ENCODE measurements around the gene DPCD. TPM values are rescaled to one million over a fixed set of nuclear protein-coding genes. Genes with fewer than 3 reads are reported as not detected.

Gene DPCD
- total and polyA plus RNA-seq, 2 of the 8 experiments (the other 6 are each of a cell fraction or from before 2014, with no cell fraction given): 21.2 to 31.4 TPM

DNA sequence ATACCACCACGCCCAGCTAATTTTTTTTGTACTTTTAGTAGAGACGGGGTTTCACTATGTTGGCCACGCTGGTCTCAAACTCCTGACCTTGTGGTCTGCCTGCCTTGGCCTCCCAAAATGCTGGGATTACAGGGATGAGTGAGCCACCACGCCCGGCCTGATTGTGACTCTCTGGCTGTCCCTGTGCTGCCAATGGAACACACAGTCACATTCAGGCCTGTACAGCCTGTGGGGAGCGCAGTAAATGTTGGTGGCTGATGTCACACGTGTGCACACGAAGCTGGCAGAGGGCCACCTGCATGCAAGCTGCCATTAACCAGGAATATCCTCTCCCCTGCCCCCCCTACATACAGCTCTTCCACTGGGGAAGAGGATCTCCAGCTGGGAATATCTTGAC is 22.2 kb upstream of the DPCD start:
- Histone ChIP-seq H4K5ac (ENCODE audit: insufficient read length, low read depth, low read length) (no peak overlapping the region), H4K20me1 (replicated peaks in 1 of 2; ENCODE audit: control insufficient read depth in 1 of 2, insufficient read depth in 2 of 2, low read length in 2 of 2) (peaks cover 0 to 4% of the 10 kb centered on the region in 2 experiments), H2BK5ac (ENCODE audit: low read depth, low read length) (no peak overlapping the region), H3K9me3 (ENCODE audit: insufficient read depth in 2 of 2, low read depth in 1 of 2, low read length in 1 of 2) (no peaks in the 10 kb centered on the region), H3K4me1 (replicated peaks in 1 of 4; ENCODE audit: control insufficient read depth in 3 of 4, insufficient read depth in 4 of 4, low read length in 3 of 4) (peaks cover 0 to 15% (median 9%) of the 10 kb centered on the region in 4 experiments; a peak in 5 of 7 replicates), H3K23ac (ENCODE audit: insufficient read length) (no peak overlapping the region), H3K36me3 (ENCODE audit: control insufficient read depth in 2 of 4, insufficient read depth in 4 of 4, low read length in 3 of 4) (no peaks in the 10 kb centered on the region), H3K18ac (ENCODE audit: extremely low read depth, low read length) (no peak overlapping the region), H3K23me2 (ENCODE audit: low read depth, low read length) (peaks cover 14% of the 10 kb centered on the region), H3K56ac (replicated peaks; ENCODE audit: insufficient read length, low read depth, low read length) (no peak overlapping the region), H4K8ac (ENCODE audit: extremely low read depth, insufficient read depth, low read length) (no peak overlapping the region), H3K27me3 (replicated peaks in 1 of 4; ENCODE audit: control insufficient read depth in 3 of 4, extremely low read depth in 1 of 4, insufficient read depth in 3 of 4, low read length in 3 of 4) (peaks cover 3 to 48% (median 38%) of the 10 kb centered on the region in 4 experiments), H2BK12ac (ENCODE audit: low read depth, low read length) (no peak overlapping the region), H2BK15ac (ENCODE audit: low read length) (peak overlapping the region; percentile 8; the same call in 1 of the 2 replicates), H2AFZ (ENCODE audit: low read length) (no peak overlapping the region), H3K79me1 (ENCODE audit: low read depth, low read length) (no peaks in the 10 kb centered on the region), H2BK20ac (ENCODE audit: low read length) (peak overlapping the region; percentile 34; the same call in 1 of the 2 replicates), H3K9ac (replicated peaks in 1 of 4; ENCODE audit: extremely low read depth in 1 of 4, low read depth in 3 of 4, low read length in 3 of 4) (no peak overlapping the region), H3K79me2 (ENCODE audit: control insufficient read depth in 1 of 2, insufficient read depth in 2 of 2, low read length in 2 of 2) (no peaks in the 10 kb centered on the region), H4K91ac (replicated peaks; ENCODE audit: insufficient read length, low read length) (peak overlapping the region; percentile 2), H3K14ac (ENCODE audit: insufficient read length) (no peak overlapping the region), H3K4me3 (ENCODE audit: extremely low read depth in 1 of 4, insufficient read depth in 2 of 4, low read depth in 3 of 4, low read length in 4 of 4) (no peak overlapping the region), H3K4me2 (ENCODE audit: insufficient read depth in 1 of 2, low read depth in 2 of 2, low read length in 2 of 2) (peak overlapping the region; percentile 44 to 57; a peak in 2 of 4 replicates), H2AK5ac (ENCODE audit: low read depth, low read length) (no peak overlapping the region), H3K4ac (replicated peaks; ENCODE audit: insufficient read length, low read depth, low read length) (no peak overlapping the region), H2BK120ac (replicated peaks; ENCODE audit: low read depth, low read length) (no peak overlapping the region), H3K27ac (ENCODE audit: low read depth, low read length) (no peak overlapping the region)
- TF ChIP-seq JUND (IDR thresholded peaks at IDR 0.05; ENCODE audit: low read length) (no peak), CTCF (IDR thresholded peaks at IDR 0.05; ENCODE audit: control extremely low read depth in 1 of 3, insufficient read depth in 1 of 3, low read depth in 1 of 3, low read length in 3 of 3) (no peak)
- 93% methylated on average over 8 of the region's 8 CpGs; no CpG with 5 or more reads in 1 of the 2 experiments for WGBS, 2 experiments (ENCODE audit: extremely low coverage in 1 of 2, insufficient coverage in 1 of 2, insufficient read length in 1 of 2, insufficient replicate concordance in 2 of 2, low coverage in 1 of 2, low lambda C conversion rate in 2 of 2, missing lambda C conversion rate in 1 of 2)
- no peak for FAIRE-seq
- DNase-seq (ENCODE audit: low read depth in 1 of 2, low spot score in 2 of 2): no peak
- ChIA-PET CTCF (ENCODE audit: partially characterized antibody) (interaction anchor here (0.8 to 1.7 kb wide), 3 partner anchors 18 to 351 kb away, joined by 3 to 16 read pairs (median 3); no protein-coding TSS in a partner anchor), POLR2A (ENCODE audit: partially characterized antibody) (no interaction called here)

Measured in H1 (cell line).